Keratinocyte (primary cell): ENCODE data around the gene NFIC. TPM values are rescaled to one million over a fixed set of nuclear protein-coding genes. Genes with fewer than 3 reads are reported as not detected.

Experiments used
- DNase-seq: peaks from one replicate; pipeline ENCODE4 v3.0.0-alpha.2; 2011; ENCODE audit warnings: low read depth, missing footprints, low spot score
- FAIRE-seq: peaks from 2 replicates; lab custom pipeline; 2011; peaks lifted over from hg19 to GRCh38; lab: Jason Lieb, UNC
- H2AFZ ChIP-seq: 2 replicates; pipeline ENCODE4 v1.6.0; 2012; ENCODE audit warnings: low read length, control low read depth, inconsistent platforms; ENCODE audit not compliant: control insufficient read depth
- H3K27ac ChIP-seq: 2 replicates; pipeline ENCODE4 v1.5.1; 2011; ENCODE audit warnings: low read length; ENCODE audit not compliant: control insufficient read depth, insufficient read depth
- H3K27me3 ChIP-seq: 3 replicates; pipeline ENCODE4 v1.6.0; 2011; ENCODE audit warnings: low read length; ENCODE audit not compliant: control insufficient read depth, insufficient read depth; ENCODE audit errors: extremely low read depth
- H3K36me3 ChIP-seq, 2 experiments: 2 replicates in 1 of 2; 3 replicates in 1 of 2; pipeline ENCODE4 v1.5.1; 2011; ENCODE audit warnings: low read length in 2 of 2, mild to moderate bottlenecking in 1 of 2; ENCODE audit not compliant: control insufficient read depth in 2 of 2, insufficient read depth in 2 of 2; ENCODE audit errors: extremely low read depth in 1 of 2
- H3K4me1 ChIP-seq: 3 replicates; pipeline ENCODE4 v1.5.1; 2011; ENCODE audit warnings: low read length; ENCODE audit not compliant: control insufficient read depth, insufficient read depth; ENCODE audit errors: extremely low read depth
- H3K4me2 ChIP-seq: 3 replicates; pipeline ENCODE4 v1.6.0; 2011; ENCODE audit warnings: low read depth, low read length; ENCODE audit not compliant: control insufficient read depth, insufficient read depth; ENCODE audit errors: extremely low read depth
- H3K4me3 ChIP-seq, 3 experiments: fragments of 200-600 bp in 1 of 3; sonication (generic) in 1 of 3; 2 replicates in 2 of 3; 3 replicates in 1 of 3; pipeline ENCODE4 v1.5.1; 2011 to 2016; ENCODE audit warnings: low read length in 3 of 3, mild to moderate bottlenecking in 3 of 3, control low read depth in 2 of 3, inconsistent platforms in 1 of 3, low read depth in 1 of 3, mixed read lengths in 1 of 3, mixed run types in 1 of 3, moderate library complexity in 1 of 3; ENCODE audit not compliant: control insufficient read depth in 2 of 3, insufficient read depth in 2 of 3; ENCODE audit errors: extremely low read depth in 1 of 3
- H3K79me2 ChIP-seq: 2 replicates; pipeline ENCODE4 v1.6.0; 2012; ENCODE audit warnings: low read length; ENCODE audit not compliant: control insufficient read depth, insufficient read depth
- H3K9ac ChIP-seq: 3 replicates; pipeline ENCODE4 v1.6.0; 2011; ENCODE audit warnings: low read length; ENCODE audit not compliant: control insufficient read depth, insufficient read depth; ENCODE audit errors: extremely low read depth
- H3K9me1 ChIP-seq: 3 replicates; pipeline ENCODE4 v1.6.0; 2011; ENCODE audit warnings: low read length; ENCODE audit not compliant: control insufficient read depth, insufficient read depth; ENCODE audit errors: extremely low read depth
- H3K9me3 ChIP-seq: 2 replicates; pipeline ENCODE4 v1.5.1; 2012; ENCODE audit warnings: low read depth, low read length; ENCODE audit not compliant: control insufficient read depth
- H4K20me1 ChIP-seq: 3 replicates; pipeline ENCODE4 v1.6.0; 2011; ENCODE audit warnings: low read length; ENCODE audit not compliant: control insufficient read depth, insufficient read depth; ENCODE audit errors: extremely low read depth
- EZH2 ChIP-seq: IDR thresholded peaks from one replicate; pipeline ENCODE4 v1.6.1; 2012; ENCODE audit warnings: inconsistent platforms, mild to moderate bottlenecking, low read length, moderate library complexity
- dilution Hi-C: fragments of 300-500 bp; cut with MboI; formaldehyde crosslinking; loops from one replicate; pipeline ENCODE4 v1.7.0; 2020; ENCODE audit warnings: low sequenced_read_pairs; ENCODE audit not compliant: extremely low pct_ligation_motif_present
- polyA plus RNA-seq, 5 experiments: library from polyadenylated mRNA; depleted of rRNA in 3 of 5; stranded (reverse) in 3 of 5; stranded (forward) in 1 of 5; unstranded in 1 of 5; fragments of >200 nt; gene quantifications; 1 replicate in 1 of 5; 2 replicates in 3 of 5; 3 replicates in 1 of 5; pipeline versions ENCODE4 v1.2.1 to v1.2.3, GENCODE V29; 2011 to 2012; ENCODE audit warnings: missing spikeins in 2 of 5, low read depth in 1 of 5, low replicate concordance in 1 of 5
- TF ChIP-seq, protein P1 (sequence below), 3 experiments: IDR thresholded peaks in 1 of 3; conservative IDR thresholded peaks in 1 of 3; optimal IDR thresholded peaks in 1 of 3; 2 replicates in 2 of 3; 3 replicates in 1 of 3; pipeline versions ENCODE3 to v1.5.1; 2011; ENCODE audit warnings: low read length in 3 of 3, mild to moderate bottlenecking in 3 of 3, moderate library complexity in 2 of 3, control low read depth in 1 of 3, inconsistent platforms in 1 of 3; ENCODE audit not compliant: insufficient read depth in 2 of 3; ENCODE audit errors: extremely low read depth in 1 of 3

Gene NFIC
- polyA plus RNA-seq, 1 donor (not counting 4 experiments of a cell fraction or from before 2014, with no cell fraction given), result 2.4 TPM

DNA sequence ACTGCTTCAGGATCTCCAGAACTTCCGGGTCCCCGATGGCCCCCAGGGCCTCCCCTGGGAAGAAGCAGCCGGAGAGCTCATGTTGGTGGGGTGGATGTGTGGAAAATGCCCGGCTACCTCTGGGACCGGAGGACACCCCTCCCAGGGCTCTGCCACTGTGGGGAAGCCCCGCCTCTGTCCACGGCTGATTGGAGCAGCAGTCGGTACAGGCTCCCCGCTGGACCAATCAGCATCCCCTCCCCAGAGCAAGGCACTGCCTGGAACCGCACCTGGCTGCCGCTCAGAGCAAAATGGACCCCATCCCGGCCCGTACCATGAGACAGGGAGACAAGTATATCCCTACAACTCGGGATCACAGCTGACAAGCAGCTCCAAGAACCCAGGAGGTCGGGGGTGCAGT lies 127.7 kb downstream of the NFIC start:
- Histone ChIP-seq H2AFZ (no peak overlapping the region), H3K27me3 (no peaks in the 10 kb centered on the region), H3K79me2 (peaks cover 17% of the 10 kb centered on the region), H3K9me3 (no peaks in the 10 kb centered on the region), H3K36me3 (peaks cover 13 to 27% of the 10 kb centered on the region in 2 experiments), H3K27ac (no peak overlapping the region), H3K4me2 (no peak overlapping the region), H3K4me3 (no peak overlapping the region), H4K20me1 (peaks cover 2% of the 10 kb centered on the region), H3K9me1 (peaks cover 3% of the 10 kb centered on the region), H3K9ac (no peak overlapping the region), H3K4me1 (no peaks in the 10 kb centered on the region)
- dilution Hi-C loops, result no loop called here
- FAIRE-seq (no peak), DNase-seq (no peak)
- TF ChIP-seq EZH2, result no peak
- TF ChIP-seq, protein P1, sequence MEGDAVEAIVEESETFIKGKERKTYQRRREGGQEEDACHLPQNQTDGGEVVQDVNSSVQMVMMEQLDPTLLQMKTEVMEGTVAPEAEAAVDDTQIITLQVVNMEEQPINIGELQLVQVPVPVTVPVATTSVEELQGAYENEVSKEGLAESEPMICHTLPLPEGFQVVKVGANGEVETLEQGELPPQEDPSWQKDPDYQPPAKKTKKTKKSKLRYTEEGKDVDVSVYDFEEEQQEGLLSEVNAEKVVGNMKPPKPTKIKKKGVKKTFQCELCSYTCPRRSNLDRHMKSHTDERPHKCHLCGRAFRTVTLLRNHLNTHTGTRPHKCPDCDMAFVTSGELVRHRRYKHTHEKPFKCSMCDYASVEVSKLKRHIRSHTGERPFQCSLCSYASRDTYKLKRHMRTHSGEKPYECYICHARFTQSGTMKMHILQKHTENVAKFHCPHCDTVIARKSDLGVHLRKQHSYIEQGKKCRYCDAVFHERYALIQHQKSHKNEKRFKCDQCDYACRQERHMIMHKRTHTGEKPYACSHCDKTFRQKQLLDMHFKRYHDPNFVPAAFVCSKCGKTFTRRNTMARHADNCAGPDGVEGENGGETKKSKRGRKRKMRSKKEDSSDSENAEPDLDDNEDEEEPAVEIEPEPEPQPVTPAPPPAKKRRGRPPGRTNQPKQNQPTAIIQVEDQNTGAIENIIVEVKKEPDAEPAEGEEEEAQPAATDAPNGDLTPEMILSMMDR (optimal IDR thresholded peaks at IDR 0.05 in 1 of 3, IDR thresholded peaks at IDR 0.05 in 1 of 3, conservative IDR thresholded peaks at IDR 0.05 in 1 of 3; ENCODE audit: extremely low read depth in 1 of 3, insufficient read depth in 2 of 3, low read length in 3 of 3), result no peak

DNA sequence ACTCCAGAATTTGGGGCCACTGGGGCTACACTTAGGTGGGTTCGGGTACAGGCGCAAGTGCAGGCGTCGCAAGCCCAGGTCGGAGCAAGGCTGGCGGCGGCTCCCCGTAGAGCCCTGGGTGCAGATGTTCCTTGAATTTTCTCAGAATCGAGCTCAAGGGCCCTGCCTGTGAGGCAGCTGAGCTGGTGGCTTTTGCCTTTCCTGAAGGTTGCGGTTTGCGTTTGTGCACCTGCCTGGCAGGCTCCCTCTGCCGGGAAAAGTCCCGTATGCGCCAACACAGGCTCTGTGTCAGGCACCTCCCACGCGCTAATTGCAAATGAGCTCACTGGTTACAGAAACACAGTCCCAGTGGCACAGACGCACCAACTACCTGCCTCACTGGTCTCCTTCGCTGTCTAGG lies 128.2 kb downstream of the NFIC start:
- H3K9ac ChIP-seq, result no peak overlapping the region
- H3K4me2 ChIP-seq, result no peak overlapping the region
- peaks cover 2% of the 10 kb centered on the region for H4K20me1 ChIP-seq
- no peak for TF ChIP-seq EZH2
- TF ChIP-seq, protein P1 (optimal IDR thresholded peaks at IDR 0.05 in 1 of 3, IDR thresholded peaks at IDR 0.05 in 1 of 3, conservative IDR thresholded peaks at IDR 0.05 in 1 of 3; ENCODE audit: extremely low read depth in 1 of 3, insufficient read depth in 2 of 3, low read length in 3 of 3), result peak in 2 of 3 experiments; percentile 3 to 16
- FAIRE-seq, result no peak
- peaks cover 5% of the 10 kb centered on the region for H3K4me1 ChIP-seq
- dilution Hi-C loops, result no loop called here
- H3K27me3 ChIP-seq, result no peaks in the 10 kb centered on the region
- no peak overlapping the region for H3K27ac ChIP-seq
- H3K9me1 ChIP-seq, result peaks cover 5% of the 10 kb centered on the region
- DNase-seq, result no peak
- H3K79me2 ChIP-seq, result peaks cover 21% of the 10 kb centered on the region
- H3K36me3 ChIP-seq, result peaks cover 13 to 27% of the 10 kb centered on the region in 2 experiments
- no peak overlapping the region for H3K4me3 ChIP-seq
- no peak overlapping the region for H2AFZ ChIP-seq
- H3K9me3 ChIP-seq, result no peaks in the 10 kb centered on the region
